Liver (tissue), 9 donors: ENCODE results near the gene ASB7. TPM values are rescaled to one million over a fixed set of nuclear protein-coding genes. Genes with fewer than 3 reads are reported as not detected.

ENCODE experiments used
- DNase-seq: peaks from one replicate; pipeline ENCODE4 v3.0.0-alpha.2; 2017; ENCODE audit warnings: low spot score
- H3K27ac ChIP-seq, 2 donors: one replicate each; pipeline ENCODE4 v1.7.0; 2013; ENCODE audit warnings: inconsistent platforms in 2 of 2, low read length in 2 of 2, control low read depth in 1 of 2, low read depth in 1 of 2, mild to moderate bottlenecking in 1 of 2
- H3K27me3 ChIP-seq, 4 donors: one replicate each; pipeline versions ENCODE4 v1.6.1 to v1.7.0; 2013; ENCODE audit warnings: low read length in 3 of 4, inconsistent platforms in 1 of 4, mild to moderate bottlenecking in 1 of 4, moderate library complexity in 1 of 4; ENCODE audit not compliant: control insufficient read depth in 4 of 4, insufficient read depth in 4 of 4
- H3K36me3 ChIP-seq, 4 donors: one replicate each; pipeline versions ENCODE4 v1.6.1 to v1.7.0; 2013; ENCODE audit warnings: low read length in 3 of 4, mild to moderate bottlenecking in 3 of 4, low read depth in 1 of 4, moderate library complexity in 1 of 4; ENCODE audit not compliant: control insufficient read depth in 4 of 4, insufficient read depth in 3 of 4
- H3K4me1 ChIP-seq, 4 donors: one replicate each; pipeline versions ENCODE4 v1.6.1 to v1.7.0; 2013; ENCODE audit warnings: low read length in 3 of 4, mild to moderate bottlenecking in 3 of 4, moderate library complexity in 1 of 4; ENCODE audit not compliant: control insufficient read depth in 4 of 4, insufficient read depth in 4 of 4
- H3K4me3 ChIP-seq, 3 donors: one replicate each; pipeline versions ENCODE4 v1.6.1 to v1.7.0; 2013; ENCODE audit warnings: low read length in 3 of 3, control low read depth in 1 of 3, low read depth in 1 of 3, mild to moderate bottlenecking in 1 of 3
- H3K9ac ChIP-seq, 2 donors: one replicate each; pipeline ENCODE4 v1.7.0; 2013; ENCODE audit warnings: low read length in 2 of 2, mild to moderate bottlenecking in 2 of 2, moderate library complexity in 2 of 2, control low read depth in 1 of 2, low read depth in 1 of 2
- H3K9me3 ChIP-seq, 4 donors: one replicate each; pipeline versions ENCODE4 v1.6.1 to v1.7.0; 2013; ENCODE audit warnings: low read length in 3 of 4; ENCODE audit not compliant: control insufficient read depth in 4 of 4
- EGR1 ChIP-seq, 2 donors: IDR thresholded peaks; 2 replicates each; pipeline ENCODE4 v1.6.1; 2016 to 2018; ENCODE audit warnings: antibody characterized with exemption in 2 of 2, low read depth in 2 of 2
- FOXA2 ChIP-seq: IDR thresholded peaks from 2 replicates; pipeline ENCODE4 v1.6.1; 2016; ENCODE audit warnings: antibody characterized with exemption
- GABPA ChIP-seq, 2 donors: IDR thresholded peaks in 1 of 2; conservative IDR thresholded peaks in 1 of 2; 2 replicates each; pipeline ENCODE4 v1.6.1; 2016; ENCODE audit warnings: antibody characterized with exemption in 2 of 2, mild to moderate bottlenecking in 1 of 2, moderate library complexity in 1 of 2
- HNF4G ChIP-seq: IDR thresholded peaks from 2 replicates; pipeline ENCODE4 v1.6.1; 2016; ENCODE audit warnings: antibody characterized with exemption
- JUND ChIP-seq, 2 donors: IDR thresholded peaks; 2 replicates each; pipeline ENCODE4 v1.6.1; 2016; ENCODE audit warnings: antibody characterized with exemption in 2 of 2
- NR2F2 ChIP-seq: IDR thresholded peaks from 2 replicates; pipeline ENCODE4 v1.6.1; 2016; ENCODE audit warnings: antibody characterized with exemption
- RXRA ChIP-seq, 2 donors: IDR thresholded peaks; 2 replicates each; pipeline ENCODE4 v1.6.1; 2017 to 2018; ENCODE audit warnings: antibody characterized with exemption in 2 of 2, mild to moderate bottlenecking in 1 of 2
- YY1 ChIP-seq: IDR thresholded peaks from 2 replicates; pipeline ENCODE4 v1.6.1; 2016; ENCODE audit warnings: antibody characterized with exemption, mild to moderate bottlenecking
- WGBS: extraction: QIAGEN DNeasy Blood & Tissue Kit; methylation state at CpG from one replicate; pipeline ENCODE4 v1.1.7; 2013; 5-methylcytosine and 5-hydroxymethylcytosine counted together
- polyA plus RNA-seq, 2 donors: library from polyadenylated mRNA; stranded (reverse) in 1 of 2; unstranded in 1 of 2; fragments of 200-250 nt in 1 of 2; fragments of >200 nt in 1 of 2; fragmentation: Nextera tagmentation in 1 of 2; extraction: Ambion mirVana in 1 of 2; gene quantifications; one replicate each; pipeline versions ENCODE4 v1.2.1 to v1.2.3, GENCODE V29; 2013 to 2015
- total RNA-seq, 2 donors: library from RNA; depleted of rRNA; stranded (reverse); fragments of >200 nt; gene quantifications; one replicate each; pipeline ENCODE4 v1.2.3, GENCODE V29; 2014
- TF ChIP-seq, protein P1 (sequence below): IDR thresholded peaks from 2 replicates; pipeline ENCODE4 v1.6.1; 2016; ENCODE audit warnings: antibody characterized with exemption
- TF ChIP-seq, protein P2 (sequence below): IDR thresholded peaks from 2 replicates; pipeline ENCODE4 v1.6.1; 2016; ENCODE audit warnings: antibody characterized with exemption
- TF ChIP-seq, protein P3 (sequence below): IDR thresholded peaks from 2 replicates; pipeline ENCODE4 v1.6.1; 2016; ENCODE audit warnings: antibody characterized with exemption
- TF ChIP-seq, protein P4 (sequence below): IDR thresholded peaks from 2 replicates; pipeline ENCODE4 v1.6.1; 2016; ENCODE audit warnings: antibody characterized with exemption, mild to moderate bottlenecking
- donor health status: healthy.
- donor health status: healthy.
- donor health status: healthy.
- donor health status: healthy.
- donor health status: healthy.

ASB7 gene
- total and polyA plus RNA-seq, 4 donors, result 3.7 to 12.6 (median 6.5) TPM

DNA sequence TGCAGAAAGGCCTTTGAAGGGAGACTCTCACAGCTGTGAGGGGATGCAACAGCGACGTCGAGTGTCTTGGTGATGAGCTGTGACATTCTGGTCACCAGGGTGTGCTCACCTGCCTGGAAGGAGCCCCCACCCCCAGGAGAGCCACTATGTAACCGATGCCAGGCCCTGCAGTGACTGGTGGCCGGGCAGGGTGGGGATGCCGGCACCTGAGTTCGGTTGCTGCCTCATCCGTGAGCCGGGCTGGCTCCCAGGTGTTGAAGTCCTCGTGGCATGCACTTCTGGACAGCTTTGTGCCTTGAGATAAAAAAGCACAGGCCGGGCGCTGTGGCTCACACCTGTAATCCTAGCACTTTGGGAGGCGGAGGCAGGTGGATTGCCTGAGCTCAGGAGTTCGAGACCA lies 56.5 kb downstream of the ASB7 start:
- no peak for TF ChIP-seq EGR1 (IDR thresholded peaks at IDR 0.05; ENCODE audit: low read depth in 2 of 2)
- no peak for TF ChIP-seq YY1
- no peak for TF ChIP-seq GABPA (IDR thresholded peaks at IDR 0.05 in 1 of 2, conservative IDR thresholded peaks at IDR 0.05 in 1 of 2)
- no peak for TF ChIP-seq JUND (IDR thresholded peaks at IDR 0.05)
- TF ChIP-seq, protein P1, sequence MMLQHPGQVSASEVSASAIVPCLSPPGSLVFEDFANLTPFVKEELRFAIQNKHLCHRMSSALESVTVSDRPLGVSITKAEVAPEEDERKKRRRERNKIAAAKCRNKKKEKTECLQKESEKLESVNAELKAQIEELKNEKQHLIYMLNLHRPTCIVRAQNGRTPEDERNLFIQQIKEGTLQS, result no peak
- TF ChIP-seq, protein P2, sequence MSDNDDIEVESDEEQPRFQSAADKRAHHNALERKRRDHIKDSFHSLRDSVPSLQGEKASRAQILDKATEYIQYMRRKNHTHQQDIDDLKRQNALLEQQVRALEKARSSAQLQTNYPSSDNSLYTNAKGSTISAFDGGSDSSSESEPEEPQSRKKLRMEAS, result no peak
- TF ChIP-seq, protein P3, sequence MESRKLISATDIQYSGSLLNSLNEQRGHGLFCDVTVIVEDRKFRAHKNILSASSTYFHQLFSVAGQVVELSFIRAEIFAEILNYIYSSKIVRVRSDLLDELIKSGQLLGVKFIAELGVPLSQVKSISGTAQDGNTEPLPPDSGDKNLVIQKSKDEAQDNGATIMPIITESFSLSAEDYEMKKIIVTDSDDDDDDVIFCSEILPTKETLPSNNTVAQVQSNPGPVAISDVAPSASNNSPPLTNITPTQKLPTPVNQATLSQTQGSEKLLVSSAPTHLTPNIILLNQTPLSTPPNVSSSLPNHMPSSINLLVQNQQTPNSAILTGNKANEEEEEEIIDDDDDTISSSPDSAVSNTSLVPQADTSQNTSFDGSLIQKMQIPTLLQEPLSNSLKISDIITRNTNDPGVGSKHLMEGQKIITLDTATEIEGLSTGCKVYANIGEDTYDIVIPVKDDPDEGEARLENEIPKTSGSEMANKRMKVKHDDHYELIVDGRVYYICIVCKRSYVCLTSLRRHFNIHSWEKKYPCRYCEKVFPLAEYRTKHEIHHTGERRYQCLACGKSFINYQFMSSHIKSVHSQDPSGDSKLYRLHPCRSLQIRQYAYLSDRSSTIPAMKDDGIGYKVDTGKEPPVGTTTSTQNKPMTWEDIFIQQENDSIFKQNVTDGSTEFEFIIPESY, result no peak
- no peaks in the 10 kb centered on the region for H3K9me3 ChIP-seq
- no peak overlapping the region for H3K4me3 ChIP-seq
- no peaks in the 10 kb centered on the region for H3K36me3 ChIP-seq
- no peaks in the 10 kb centered on the region for H3K27me3 ChIP-seq
- H3K27ac ChIP-seq, result no peak overlapping the region
- no peak for DNase-seq
- no peak overlapping the region for H3K9ac ChIP-seq
- H3K4me1 ChIP-seq, result no peaks in the 10 kb centered on the region
- whole genome bisulfite sequencing, result 87% methylated on average over 14 of the region's 14 CpGs

DNA sequence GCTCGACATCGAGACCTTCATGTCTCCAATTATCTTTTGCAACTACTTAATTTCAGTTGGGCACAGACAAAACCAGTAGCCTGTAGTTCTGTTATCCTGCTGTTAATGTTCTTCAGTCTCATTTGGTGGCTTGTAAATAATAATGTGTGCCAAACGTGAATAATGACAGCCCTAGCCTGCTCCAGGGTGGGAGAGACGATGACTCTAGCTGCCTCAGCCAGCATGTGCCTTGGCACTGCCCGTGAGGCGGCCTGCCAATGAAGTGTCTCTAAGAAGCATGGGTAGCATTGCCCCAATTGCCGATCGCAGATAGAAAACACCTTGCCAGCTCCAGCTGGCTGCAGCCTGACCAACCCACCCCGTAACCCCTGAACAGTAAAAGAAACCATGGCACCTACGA lies 58.8 kb downstream of the ASB7 start:
- Histone ChIP-seq H3K36me3 (no peaks in the 10 kb centered on the region), H3K4me1 (no peaks in the 10 kb centered on the region), H3K9ac (no peak overlapping the region), H3K27me3 (no peaks in the 10 kb centered on the region), H3K4me3 (no peak overlapping the region), H3K9me3 (no peaks in the 10 kb centered on the region), H3K27ac (no peak overlapping the region)
- TF ChIP-seq, protein P4, sequence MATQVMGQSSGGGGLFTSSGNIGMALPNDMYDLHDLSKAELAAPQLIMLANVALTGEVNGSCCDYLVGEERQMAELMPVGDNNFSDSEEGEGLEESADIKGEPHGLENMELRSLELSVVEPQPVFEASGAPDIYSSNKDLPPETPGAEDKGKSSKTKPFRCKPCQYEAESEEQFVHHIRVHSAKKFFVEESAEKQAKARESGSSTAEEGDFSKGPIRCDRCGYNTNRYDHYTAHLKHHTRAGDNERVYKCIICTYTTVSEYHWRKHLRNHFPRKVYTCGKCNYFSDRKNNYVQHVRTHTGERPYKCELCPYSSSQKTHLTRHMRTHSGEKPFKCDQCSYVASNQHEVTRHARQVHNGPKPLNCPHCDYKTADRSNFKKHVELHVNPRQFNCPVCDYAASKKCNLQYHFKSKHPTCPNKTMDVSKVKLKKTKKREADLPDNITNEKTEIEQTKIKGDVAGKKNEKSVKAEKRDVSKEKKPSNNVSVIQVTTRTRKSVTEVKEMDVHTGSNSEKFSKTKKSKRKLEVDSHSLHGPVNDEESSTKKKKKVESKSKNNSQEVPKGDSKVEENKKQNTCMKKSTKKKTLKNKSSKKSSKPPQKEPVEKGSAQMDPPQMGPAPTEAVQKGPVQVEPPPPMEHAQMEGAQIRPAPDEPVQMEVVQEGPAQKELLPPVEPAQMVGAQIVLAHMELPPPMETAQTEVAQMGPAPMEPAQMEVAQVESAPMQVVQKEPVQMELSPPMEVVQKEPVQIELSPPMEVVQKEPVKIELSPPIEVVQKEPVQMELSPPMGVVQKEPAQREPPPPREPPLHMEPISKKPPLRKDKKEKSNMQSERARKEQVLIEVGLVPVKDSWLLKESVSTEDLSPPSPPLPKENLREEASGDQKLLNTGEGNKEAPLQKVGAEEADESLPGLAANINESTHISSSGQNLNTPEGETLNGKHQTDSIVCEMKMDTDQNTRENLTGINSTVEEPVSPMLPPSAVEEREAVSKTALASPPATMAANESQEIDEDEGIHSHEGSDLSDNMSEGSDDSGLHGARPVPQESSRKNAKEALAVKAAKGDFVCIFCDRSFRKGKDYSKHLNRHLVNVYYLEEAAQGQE, result no peak
- TF ChIP-seq NR2F2, result no peak
- TF ChIP-seq RXRA (IDR thresholded peaks at IDR 0.05), result no peak
- TF ChIP-seq JUND (IDR thresholded peaks at IDR 0.05), result no peak
- no peak for TF ChIP-seq HNF4G
- no peak for TF ChIP-seq FOXA2
- WGBS, result 92% methylated on average over 10 of the region's 10 CpGs
- DNase-seq, result no peak
